Measurements from ENCODE around the gene ALDH7A1.
"Not testable (repeated sequence)": the region's sequence is repeated elsewhere in the genome, so short reads cannot be mapped to it uniquely, and the experiment has no call there.

The ALDH7A1 gene

DNA sequence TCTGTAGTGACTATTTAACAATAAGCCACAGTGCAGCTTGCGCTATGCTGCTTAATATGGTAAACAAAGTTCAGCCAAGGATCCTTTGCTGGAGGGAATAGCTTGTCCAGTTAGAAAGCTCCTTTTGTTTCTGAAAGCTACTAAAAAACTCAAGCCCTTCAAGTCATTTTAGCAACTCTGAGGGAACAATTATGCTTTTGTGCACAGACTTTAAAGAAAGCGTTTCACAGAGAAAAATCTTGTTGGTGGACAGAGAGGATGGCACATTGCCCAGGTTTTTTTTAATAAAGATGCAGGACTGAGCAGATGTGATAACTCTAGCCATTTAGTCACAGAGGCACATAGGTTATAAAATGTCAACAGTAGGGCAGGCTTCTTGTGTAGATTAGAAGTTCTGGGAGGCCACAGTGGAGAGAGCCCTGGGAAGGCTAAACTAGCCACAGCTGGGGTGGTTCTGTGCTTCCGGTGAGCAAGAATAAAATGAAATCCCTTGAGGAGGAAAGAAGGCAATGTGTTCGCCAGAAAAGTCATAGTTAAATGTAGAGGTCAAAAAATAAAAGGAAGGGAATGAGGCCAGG is 63.4 kb downstream of the ALDH7A1 start:
- no peak for DNase-seq

DNA sequence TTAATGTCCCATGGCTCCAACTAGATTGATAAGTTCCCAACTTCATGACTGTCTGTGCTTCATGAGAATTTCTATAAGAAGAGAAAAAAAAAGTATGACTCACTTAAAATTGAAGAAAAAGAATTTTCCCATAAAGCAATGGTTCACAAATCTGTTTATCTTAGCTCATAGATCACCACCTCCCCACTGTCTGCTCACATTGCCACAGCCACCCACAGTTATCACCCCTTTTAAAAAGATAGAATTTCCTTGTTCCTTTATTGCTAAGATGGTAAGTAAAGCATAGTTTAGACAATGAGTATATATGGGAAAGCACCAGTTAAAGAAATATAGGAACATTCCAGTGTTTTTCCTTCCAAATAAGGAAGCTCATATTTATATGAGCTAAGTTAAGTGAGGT is 67.1 kb downstream of the ALDH7A1 start:
- DNase-seq, result no peak

GRCh38 chr5:126527158-126527557 is 67.9 kb downstream of the ALDH7A1 start:
- no peak for DNase-seq

- no peak for DNase-seq
Measured at GRCh38 chr5:126526493-126526892, 68.5 kb downstream of the ALDH7A1 start.

DNA sequence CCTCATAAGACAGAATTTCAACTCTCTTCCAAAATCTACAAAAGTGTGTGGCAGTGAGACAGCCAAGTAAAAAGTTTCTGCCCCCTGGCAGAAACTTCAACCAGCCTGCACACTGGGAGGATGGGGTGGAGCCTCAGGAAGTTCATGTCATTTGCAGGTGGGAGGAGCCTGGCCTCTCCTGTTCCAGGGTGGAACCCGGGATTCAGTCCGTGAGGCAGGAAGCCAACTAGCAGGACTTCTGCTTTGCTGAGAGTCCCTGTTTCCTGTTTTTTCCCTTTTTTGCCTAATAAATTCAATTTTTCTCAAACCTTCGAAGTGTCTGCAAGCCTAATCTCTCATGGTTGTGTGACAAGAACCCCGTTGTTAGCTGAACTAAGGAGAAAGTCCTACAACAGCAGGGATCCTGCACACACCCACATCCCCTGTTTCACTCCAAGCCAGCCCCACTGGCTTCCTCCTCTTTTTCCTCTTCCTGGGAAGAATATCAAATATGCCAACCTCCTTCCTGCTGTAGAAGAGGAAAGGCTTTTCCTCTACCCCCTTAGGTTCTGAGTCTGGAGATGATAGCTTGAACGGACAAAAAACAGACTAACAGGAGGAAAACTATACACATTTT is 69.3 kb downstream of the ALDH7A1 start:
- no peak for DNase-seq

- no peak for DNase-seq
Measured at GRCh38 chr5:126523818-126524510, 71.1 kb downstream of the ALDH7A1 start.

DNA sequence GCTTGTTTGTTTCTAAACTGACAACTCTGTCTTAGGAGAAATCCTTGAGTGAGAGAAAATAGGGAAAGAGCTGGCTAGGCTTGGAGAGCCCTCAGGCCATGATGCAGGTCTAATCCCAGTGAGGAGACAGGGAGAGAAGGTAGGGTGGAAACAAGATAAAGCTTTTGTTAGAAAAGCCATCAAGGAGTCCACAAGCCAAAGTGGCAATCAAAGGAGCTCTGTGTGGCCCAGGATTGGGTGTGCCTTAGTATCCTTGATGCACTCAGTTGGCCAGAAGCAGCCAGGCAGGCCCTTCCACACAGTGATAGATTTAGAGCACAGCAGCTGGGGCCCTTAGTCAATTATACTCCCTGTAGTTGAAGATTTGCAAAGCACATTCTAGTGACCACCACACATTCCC is 73.9 kb downstream of the ALDH7A1 start:
- DNase-seq, result no peak

DNA sequence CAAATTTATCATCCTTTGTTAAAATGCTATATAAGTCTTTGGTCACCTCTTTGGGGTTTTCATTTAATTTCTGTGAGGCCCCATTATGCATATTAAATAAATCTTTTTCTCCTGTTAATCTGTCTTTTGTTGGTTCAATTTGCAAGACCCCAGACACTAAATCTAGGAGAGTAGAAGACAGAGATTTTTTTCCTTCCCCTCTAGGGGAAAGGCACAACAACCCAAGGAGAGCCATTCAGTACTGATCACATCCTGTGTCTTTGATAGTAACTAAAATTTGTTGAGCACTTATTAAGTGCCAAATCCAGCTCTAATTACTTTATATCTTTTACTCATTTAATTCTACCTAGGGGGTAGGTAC is 74.4 kb downstream of the ALDH7A1 start:
- DNase-seq, result no peak

DNA sequence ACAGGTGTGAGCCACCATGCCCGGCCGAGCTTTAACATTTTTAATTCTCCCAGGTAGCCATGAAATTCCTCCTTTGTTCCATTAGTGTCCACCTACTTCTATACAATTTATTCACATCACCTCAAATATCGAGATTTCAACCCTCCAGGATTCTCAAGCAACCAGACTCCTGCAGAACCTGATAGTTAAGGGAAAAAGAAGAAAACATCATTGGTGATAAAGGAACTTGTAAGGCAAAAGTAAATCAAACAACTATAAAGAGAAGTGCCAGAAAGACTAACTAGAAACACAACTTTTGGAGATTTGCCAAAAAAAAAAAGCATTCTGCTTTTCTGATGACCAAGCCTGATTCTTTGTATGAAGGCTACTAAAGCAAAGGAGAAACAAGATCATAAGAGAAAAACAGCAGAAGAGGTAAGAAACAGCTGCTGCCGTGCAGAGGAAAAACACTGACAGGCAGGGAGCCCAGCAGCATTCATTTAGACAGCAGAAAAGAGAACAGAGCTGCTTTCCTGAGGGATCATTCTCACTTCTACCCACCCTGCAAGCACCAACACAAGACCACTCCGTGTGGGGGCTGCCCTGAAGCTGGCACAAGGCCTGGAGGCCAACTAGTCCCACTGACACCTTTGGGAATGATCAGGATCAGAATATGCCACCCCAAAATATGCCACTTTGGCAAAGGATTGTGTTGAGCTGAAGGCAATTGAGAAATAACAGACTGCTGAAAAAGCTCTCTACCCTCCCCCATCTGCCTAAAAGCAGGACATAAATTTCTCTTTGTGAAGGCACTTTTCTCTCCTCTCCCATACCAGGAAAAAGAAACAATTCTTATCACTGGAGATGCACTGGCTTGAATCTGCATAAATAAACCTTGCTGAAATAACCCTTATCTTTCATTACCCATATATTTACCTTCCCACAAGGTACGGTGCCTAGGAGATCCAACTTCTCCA is 75.1 kb downstream of the ALDH7A1 start:
- DNase-seq, result no peak

GRCh38 chr5:126519223-126519622 is 75.8 kb downstream of the ALDH7A1 start:
- DNase-seq, result not testable (repeated sequence)

GRCh38 chr5:126516852-126517251 is 78.2 kb downstream of the ALDH7A1 start:
- no peak for DNase-seq

DNA sequence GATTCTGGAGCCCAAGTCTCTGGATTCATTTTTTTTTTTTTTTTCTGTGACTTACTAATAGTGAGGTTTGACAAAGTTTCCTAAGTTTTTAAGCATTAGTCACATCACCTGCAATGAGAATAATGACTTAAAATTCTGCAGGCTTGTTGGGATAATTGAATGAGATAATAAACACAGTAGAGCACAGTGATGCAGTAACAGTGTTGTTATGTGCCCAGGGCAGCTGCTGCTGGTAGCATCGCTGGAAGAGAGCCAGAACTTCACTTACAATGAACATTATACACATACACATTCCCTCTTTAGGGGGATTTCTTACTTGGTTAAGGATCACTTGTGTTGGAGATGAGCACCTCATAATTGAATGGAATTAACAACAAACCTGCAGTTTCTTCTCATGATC is 78.9 kb downstream of the ALDH7A1 start:
- peak; percentile 37 for DNase-seq

DNA sequence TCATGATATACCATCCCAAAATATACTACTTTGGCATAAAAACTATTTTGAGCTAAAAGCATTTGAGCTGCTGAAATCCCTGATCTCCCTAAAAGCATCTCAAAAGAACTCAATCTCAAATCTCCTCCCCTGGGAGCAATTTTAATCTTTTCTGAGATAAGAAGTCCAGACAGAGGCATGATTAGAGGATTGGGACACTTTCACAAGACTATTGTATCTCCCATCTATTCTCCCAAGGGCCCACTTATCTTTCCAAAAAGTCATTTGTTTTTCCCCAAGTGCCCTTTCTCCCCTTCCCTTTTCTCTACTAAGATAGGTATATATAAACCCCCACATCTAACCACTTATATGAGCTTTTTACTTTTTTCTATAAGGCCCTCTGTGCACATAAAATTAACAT is 79.7 kb downstream of the ALDH7A1 start:
- no peak for DNase-seq

DNA sequence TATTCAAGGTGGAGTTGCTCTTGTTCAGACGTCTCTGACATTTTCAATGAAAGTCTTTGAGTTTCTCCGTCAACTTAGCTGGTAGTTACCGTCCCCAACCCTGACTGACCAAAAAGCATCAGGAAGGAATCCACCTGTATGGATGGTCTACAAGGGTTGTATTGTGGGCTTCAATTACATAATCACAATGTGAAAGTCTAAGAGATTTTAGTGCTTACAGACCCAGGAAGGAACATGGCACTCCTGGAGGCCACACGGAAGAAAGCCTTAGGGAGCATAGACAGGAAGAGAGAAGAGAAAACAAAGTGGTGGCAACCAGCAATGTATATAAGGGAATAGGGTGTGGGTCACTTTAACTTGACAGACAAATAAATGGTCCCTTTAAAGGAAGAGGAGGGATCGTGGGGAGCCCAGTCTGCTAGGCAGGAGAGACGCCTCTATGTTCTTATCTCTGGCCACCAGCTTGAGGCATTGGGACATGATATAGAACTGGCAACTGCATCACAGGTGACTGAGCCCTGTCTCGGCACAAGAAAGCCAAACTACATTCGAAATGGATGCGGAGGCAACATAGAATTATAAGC is 80.4 kb downstream of the ALDH7A1 start:
- no peak for DNase-seq

DNA sequence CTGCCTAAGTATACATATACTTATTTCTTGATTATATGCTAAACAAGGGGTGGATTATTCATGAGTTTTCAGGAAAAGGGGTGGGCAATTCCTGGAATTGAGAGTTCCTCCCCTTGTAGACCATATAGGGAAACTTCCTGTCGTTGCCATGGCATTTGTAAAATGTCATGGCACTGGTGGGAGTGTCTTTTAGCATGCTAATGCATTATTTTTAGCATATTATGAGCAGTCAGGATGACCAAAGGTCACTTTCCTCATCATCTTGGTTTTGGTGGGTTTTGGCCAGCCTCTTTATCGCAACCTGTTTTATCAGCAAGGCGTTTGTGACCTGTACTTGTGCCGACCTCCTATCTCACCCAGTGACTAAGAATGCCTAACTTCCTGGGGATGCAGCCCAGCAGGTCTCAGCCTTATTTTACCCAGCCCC is 80.9 kb downstream of the ALDH7A1 start:
- DNase-seq, result no peak

DNA sequence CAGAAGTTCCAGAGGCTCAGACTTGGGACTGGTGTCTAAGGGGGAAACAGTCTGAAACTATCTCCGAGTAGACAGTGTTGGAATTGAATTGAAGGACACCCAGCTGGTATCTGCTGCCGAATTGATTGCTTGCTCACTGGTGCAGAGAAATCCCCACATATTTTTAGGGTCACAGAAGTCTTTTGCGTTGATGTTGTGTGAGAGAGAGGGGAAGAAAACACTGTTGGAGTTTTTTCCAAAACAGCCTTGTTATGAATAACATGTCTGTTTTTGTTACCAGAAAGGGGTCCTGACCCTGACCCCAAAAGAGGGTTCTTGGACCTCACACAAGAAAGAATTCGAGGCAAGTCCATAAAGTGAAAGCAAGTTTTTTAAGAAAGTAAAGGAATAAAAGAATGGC is 81.3 kb downstream of the ALDH7A1 start:
- DNase-seq, result no peak

DNA sequence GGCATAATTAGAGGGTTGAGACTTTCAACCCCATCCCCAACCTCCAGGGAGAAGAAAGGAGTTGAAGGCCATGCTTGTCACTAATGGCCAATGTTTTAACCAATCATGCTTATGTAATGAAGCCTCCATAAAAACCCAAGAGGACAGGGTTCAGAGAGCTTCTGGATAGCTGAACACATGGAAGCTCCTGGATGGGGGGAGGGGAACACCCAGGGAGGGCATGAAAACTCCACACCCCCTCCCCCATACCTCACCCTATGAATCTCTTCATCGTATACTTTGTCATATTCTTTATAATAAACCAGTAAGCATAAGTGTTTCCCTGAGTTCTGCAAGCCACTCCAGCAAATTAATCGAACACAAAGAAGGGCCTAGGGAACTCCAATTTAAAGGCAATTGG is 81.7 kb downstream of the ALDH7A1 start:
- no peak for DNase-seq

- DNase-seq, result no peak
Measured at GRCh38 chr5:126512451-126512850, 82.6 kb downstream of the ALDH7A1 start.

DNA sequence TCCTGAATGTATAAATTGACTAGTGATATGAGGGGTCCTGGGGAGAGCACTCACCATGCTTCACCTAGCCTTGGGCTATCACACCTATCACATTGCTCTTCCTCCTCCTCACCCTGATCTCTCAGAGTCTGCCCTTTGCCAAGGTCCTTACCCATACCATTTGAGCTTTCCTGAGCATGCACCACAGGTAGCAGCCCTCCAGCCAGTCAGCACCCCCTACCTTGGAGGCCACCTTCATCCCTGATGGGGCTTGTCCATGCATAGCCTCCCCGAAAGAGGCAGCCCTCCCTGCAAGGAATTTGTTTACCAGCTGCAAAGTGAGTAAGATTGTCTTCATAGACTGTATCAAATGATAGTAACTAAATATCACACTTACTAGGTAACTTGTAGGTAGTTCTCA is 83.1 kb downstream of the ALDH7A1 start:
- no peak for DNase-seq

DNA sequence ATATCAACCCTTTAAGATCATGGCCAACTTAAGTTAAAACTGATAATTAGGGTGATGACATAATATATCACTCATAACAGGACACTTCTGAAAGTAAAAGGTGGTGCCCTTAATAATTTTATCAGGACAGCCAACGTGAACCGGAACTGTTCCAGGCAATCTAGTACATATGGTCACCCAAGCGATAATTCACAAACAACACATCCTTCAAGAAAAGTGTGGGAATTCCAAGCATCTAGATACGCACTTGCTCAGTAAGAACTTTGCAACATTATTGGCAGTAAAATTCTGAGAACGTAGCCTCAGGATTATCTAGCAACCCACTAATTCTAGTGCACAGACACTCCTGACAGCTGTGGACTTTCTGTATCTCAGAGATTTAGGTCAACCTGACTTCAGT is 85.7 kb downstream of the ALDH7A1 start:
- DNase-seq, result no peak

- no peak for DNase-seq
Measured at GRCh38 chr5:126508962-126509279, 86.1 kb downstream of the ALDH7A1 start.

DNA sequence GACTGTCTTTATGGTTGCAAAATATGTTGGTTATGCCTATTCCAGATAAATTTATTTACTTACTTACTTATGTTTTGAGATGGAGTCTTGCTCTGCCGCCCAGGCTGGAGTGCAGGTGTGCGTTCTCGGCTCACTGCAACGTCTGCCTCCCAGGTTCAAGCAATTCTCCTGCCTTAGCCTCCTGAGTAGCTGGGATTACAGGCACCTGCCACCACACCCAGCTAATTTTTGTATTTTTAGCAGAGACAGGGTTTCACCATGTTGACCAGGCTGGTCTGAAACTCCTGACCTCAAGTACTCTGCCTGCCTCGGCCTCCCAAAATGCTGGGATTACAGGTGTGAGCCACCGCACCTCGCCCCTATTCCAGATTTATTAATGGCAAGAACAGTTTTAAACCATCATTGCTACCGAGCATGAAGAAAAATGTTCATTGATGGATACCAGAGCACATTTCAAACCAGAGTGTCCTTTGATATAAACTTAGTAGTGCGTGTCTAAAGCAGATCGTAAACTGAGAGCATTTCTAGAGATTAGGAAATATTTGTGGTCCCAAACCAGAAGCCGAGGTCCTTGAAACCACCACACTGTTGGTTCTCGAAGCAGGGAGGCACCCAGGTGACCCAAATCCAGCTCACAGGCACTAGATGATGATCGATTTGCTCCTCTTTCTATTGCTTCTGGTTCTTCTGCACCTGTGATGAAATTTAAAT is 86.6 kb downstream of the ALDH7A1 start:
- DNase-seq, result no peak

- no peak for DNase-seq
Measured at GRCh38 chr5:126506079-126506478, 88.9 kb downstream of the ALDH7A1 start.
